A549 (cell line): Measurements from ENCODE around the gene ITGB7.

Source experiments
- CTCF ChIP-seq: fragments of >200 bp; sonication (Bioruptor Twin); formaldehyde crosslinking; IDR thresholded peaks from 3 replicates; pipeline ENCODE4 v1.5.1; 2016
- EHMT2 ChIP-seq: fragments of 200-600 bp; sonication (generic); IDR thresholded peaks from 2 replicates; pipeline ENCODE4 v1.6.1; 2016; ENCODE audit warnings: antibody characterized with exemption, low read depth, mild to moderate bottlenecking, moderate library complexity

- no peak for TF ChIP-seq EHMT2
- no peak for TF ChIP-seq CTCF
Measured at GRCh38 chr12:53255996-53256395, 48.9 kb upstream of the ITGB7 start.
